Measurements from ENCODE around the gene CD47.

DNA sequence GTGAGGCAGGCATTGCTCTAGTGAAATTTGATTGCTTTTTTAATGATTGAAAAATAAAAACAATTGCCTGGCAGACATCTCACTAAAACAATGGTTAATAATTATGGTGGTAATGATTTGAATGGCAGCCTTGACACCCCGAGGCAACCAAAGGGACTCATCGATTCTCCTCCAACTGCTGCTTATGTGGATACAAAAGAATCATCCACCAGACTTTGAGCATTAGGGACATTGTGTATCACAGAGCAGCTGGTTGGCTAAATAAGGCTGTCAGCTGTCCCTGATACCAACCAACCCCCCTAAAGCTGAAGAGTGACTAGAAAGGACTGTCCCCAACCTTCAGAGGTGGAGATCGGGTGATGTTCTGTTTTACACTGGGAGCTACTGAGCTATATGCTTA, 1.7 kb upstream of the CD47 start:
- no peak for TF ChIP-seq POLR2A (IDR thresholded peaks at IDR 0.05; ENCODE audit: low read depth, low read length)
- TF ChIP-seq POLR2AphosphoS5 (IDR thresholded peaks at IDR 0.05; ENCODE audit: low read depth, low read length) = no peak

All from GM12892 (cell line).